ENCODE data around the gene CD93. TPM values are rescaled to one million over a fixed set of nuclear protein-coding genes. Genes with fewer than 3 reads are reported as not detected.

The CD93 gene
- total RNA-seq, 2 donors from 2014 or later, result 14.2 to 19.2 TPM

DNA sequence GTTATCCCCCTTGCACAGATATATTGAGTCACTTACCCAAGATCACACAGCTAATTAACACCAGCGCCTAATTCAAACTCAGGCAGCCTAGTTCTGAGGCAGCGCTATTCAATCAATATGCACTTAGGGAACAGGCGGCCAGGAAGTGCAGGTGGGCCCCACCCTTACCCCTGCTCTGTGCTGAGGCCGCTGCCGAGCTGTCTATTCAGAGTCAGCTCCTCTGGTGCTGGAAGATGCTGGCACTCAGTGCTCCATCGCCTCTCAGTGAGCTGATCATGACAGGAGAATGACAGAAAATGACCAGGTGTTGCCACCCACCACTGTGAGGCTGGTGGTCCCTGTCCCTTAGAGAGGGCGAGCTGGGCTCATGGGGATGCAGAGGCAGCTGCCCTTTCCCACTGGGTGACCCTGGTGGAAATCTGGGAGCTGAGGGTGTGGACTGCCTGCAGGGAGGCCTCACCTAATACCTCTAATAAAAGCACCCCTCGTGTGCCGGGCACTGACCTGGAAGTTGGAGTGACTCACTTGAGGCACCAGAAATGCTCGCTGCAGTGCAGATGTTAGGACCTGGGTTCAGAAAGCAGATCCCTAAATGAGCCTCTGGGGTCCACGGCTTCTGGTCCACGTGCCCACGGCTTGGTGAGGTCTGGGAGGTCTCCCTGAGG is 42.5 kb upstream of the CD93 start:
- no peaks in the 10 kb centered on the region for H3K36me3 ChIP-seq (replicated peaks in 1 of 2; ENCODE audit: insufficient read depth in 1 of 2, low read depth in 2 of 2)
- intact Hi-C loops (cut with DNase I), result no loop called here

DNA sequence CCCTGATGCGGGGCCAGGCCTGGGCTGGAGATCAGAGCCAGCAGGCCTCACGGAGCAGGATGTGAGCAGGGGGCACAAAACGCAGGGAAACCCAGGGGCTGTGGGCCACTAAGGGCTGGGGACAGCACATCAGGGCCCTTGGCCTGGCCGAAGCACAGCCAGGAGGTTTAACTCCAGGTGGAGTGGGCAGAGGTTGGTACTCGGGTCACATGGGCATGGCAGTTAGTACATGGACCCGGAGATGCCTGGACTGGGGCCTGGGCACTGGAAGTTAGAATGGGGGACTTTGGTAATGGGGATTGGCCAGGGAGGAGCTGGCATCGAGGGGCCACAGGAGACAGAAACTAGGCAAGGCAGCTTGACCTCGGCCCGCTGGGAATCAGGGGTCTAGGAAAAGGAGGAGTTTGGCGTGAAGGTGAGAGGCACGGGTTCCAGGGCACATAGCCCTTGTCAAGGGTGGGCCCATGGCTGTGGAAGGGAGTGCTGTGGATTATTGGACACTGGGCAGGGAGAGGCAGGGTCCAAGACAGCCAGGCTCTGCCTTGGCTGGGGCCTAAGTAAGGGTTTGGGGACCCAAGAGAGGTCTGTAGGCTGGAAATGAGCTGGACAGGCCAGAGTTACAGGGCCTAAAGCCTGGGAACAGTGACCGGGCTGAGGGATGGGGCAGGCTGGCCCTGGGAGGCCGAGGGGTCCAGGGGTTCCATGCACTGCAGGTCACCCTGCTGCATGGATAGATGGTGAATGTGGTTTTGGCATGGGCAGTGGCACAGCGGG is 41.6 kb upstream of the CD93 start:
- ATAC-seq (no peak), DNase-seq (no peak)
- WGBS, 2 donors, result 77 to 83% methylated on average over 12 to 14 of the region's 14 CpGs
- intact Hi-C loops (cut with DNase I), result no loop called here
- no peak overlapping the region for H3K27ac ChIP-seq
- no peak overlapping the region for H3K4me3 ChIP-seq
- H3K9me3 ChIP-seq, result no peaks in the 10 kb centered on the region
- TF ChIP-seq POLR2A (IDR thresholded peaks at IDR 0.05), result no peak
- TF ChIP-seq, protein P1, sequence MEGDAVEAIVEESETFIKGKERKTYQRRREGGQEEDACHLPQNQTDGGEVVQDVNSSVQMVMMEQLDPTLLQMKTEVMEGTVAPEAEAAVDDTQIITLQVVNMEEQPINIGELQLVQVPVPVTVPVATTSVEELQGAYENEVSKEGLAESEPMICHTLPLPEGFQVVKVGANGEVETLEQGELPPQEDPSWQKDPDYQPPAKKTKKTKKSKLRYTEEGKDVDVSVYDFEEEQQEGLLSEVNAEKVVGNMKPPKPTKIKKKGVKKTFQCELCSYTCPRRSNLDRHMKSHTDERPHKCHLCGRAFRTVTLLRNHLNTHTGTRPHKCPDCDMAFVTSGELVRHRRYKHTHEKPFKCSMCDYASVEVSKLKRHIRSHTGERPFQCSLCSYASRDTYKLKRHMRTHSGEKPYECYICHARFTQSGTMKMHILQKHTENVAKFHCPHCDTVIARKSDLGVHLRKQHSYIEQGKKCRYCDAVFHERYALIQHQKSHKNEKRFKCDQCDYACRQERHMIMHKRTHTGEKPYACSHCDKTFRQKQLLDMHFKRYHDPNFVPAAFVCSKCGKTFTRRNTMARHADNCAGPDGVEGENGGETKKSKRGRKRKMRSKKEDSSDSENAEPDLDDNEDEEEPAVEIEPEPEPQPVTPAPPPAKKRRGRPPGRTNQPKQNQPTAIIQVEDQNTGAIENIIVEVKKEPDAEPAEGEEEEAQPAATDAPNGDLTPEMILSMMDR (IDR thresholded peaks at IDR 0.05), result no peak
- H3K27me3 ChIP-seq, result no peaks in the 10 kb centered on the region
- H3K4me1 ChIP-seq, result peaks cover 5% of the 10 kb centered on the region
- no peaks in the 10 kb centered on the region for H3K36me3 ChIP-seq (replicated peaks in 1 of 2; ENCODE audit: insufficient read depth in 1 of 2, low read depth in 2 of 2)

More for the DNA sequence above, 42.5 kb upstream of the CD93 start:
- TF ChIP-seq, protein P1 (IDR thresholded peaks at IDR 0.05), result no peak
- no peak for TF ChIP-seq POLR2A (IDR thresholded peaks at IDR 0.05)
- Histone ChIP-seq H3K4me1 (peaks cover 5% of the 10 kb centered on the region), H3K9me3 (no peaks in the 10 kb centered on the region), H3K27me3 (no peaks in the 10 kb centered on the region), H3K27ac (no peak overlapping the region), H3K4me3 (no peak overlapping the region)
- peak in 1 of 4 donors; percentile 8 for DNase-seq
- ATAC-seq, result no peak
- WGBS, 2 donors, result 78 to 88% methylated on average over 11 to 12 of the region's 13 CpGs

DNA sequence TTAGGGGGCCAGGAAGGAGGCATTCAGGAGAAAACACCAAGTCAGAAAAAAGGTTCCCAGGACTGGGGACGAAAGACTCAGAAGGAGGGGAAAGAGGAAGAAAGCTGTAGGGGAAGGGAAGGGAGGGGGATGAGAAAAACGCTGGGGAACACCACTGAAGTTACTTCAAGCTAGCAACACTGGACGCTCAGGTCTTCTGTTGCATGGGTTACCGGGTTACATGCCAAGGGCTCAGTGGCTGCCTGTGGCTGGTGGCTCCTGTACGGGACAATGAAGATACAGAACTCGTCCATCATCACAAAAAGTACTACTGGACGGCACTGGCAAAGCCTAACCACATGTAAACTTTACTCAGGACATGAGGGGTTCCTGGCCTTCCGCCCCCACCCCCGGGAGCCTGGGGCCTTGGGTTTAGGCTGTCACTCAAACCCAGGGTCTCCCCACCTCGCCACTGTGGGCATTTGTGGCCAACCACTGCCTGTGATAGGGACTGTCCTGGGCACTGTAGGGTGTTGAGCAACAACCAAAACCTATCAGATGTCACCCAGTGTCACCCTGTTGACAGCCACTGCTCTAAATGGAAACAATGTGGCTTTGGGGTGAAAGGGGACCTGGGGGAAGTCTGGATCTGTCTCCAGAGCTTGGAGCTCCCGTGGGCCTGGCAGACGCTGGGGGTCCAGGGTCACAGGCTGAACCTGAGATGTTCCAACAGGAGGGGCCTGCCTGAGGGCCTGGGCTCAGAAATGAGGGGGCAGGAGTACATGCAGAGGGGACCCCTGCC is 40.3 kb upstream of the CD93 start:
- peaks cover 5% of the 10 kb centered on the region for H3K4me1 ChIP-seq
- no peak for TF ChIP-seq POLR2A (IDR thresholded peaks at IDR 0.05)
- TF ChIP-seq, protein P1 (IDR thresholded peaks at IDR 0.05), result no peak
- H3K27ac ChIP-seq, result peak overlapping the region in 1 of 4 donors; percentile 34
- ATAC-seq, result no peak
- DNase-seq, result no peak
- H3K27me3 ChIP-seq, result no peaks in the 10 kb centered on the region
- 71% methylated on average over 11 to 12 of the region's 12 CpGs for WGBS, 2 donors
- H3K9me3 ChIP-seq, result no peaks in the 10 kb centered on the region
- H3K36me3 ChIP-seq (replicated peaks in 1 of 2; ENCODE audit: insufficient read depth in 1 of 2, low read depth in 2 of 2), result no peaks in the 10 kb centered on the region
- intact Hi-C loops (cut with DNase I), result no loop called here
- H3K4me3 ChIP-seq, result no peak overlapping the region

DNA sequence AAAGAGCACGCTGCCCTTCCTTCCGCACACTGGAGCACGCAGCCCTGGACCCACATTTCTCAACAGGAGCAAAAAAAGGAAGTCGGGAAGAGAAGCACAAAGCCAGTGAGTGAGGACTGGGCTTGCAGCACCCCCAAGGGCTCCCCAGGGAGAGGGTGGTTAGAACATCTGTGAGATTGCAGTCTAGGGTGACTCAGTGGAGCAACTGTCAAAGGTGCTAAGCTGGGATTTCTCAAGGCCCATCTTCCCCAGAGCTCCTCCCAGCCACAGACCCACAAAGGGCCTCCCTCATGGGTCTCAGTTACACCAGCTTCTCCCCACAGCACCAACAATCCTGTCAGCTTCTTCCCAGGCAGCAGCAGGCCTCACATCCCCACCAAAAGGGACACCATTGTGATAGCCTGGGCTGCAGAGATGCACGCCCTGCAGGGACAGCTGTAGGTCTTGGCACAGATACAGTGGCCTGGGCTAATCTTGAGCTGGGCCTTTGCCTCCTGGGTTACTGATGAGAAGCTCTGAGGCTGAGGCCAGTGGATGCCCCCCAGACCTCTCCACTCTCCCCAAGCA is 39.6 kb upstream of the CD93 start:
- intact Hi-C loops (cut with DNase I), result no loop called here
- Histone ChIP-seq H3K27me3 (no peaks in the 10 kb centered on the region), H3K27ac (peak overlapping the region in 1 of 4 donors; percentile 34), H3K4me3 (no peak overlapping the region), H3K9me3 (no peaks in the 10 kb centered on the region), H3K36me3 (replicated peaks in 1 of 2; ENCODE audit: insufficient read depth in 1 of 2, low read depth in 2 of 2) (no peaks in the 10 kb centered on the region), H3K4me1 (peaks cover 5% of the 10 kb centered on the region)
- ATAC-seq (peak; percentile 37), DNase-seq (peak in 1 of 4 donors; percentile 73)
- 84 to 93% methylated on average over 5 of the region's 5 CpGs for WGBS, 2 donors
- TF ChIP-seq, protein P1 (IDR thresholded peaks at IDR 0.05), result no peak
- TF ChIP-seq POLR2A (IDR thresholded peaks at IDR 0.05), result no peak
